Psoas muscle (tissue), 8 donors: Measurements from ENCODE around the gene PITPNM1. TPM values are rescaled to one million over a fixed set of nuclear protein-coding genes. Genes with fewer than 3 reads are reported as not detected.

Experiments
- ATAC-seq, 4 donors: fragments of 200-7000 bp; cut with Tn5 transposase; one replicate each; pipeline ENCODE4 v1.9.1; 2020; ENCODE audit warnings: moderate library complexity in 3 of 4, mild to moderate bottlenecking in 2 of 4
- DNase-seq, 2 donors: peaks; one replicate each; pipeline ENCODE4 v3.0.0-alpha.2; 2020
- H3K27ac ChIP-seq: fragments of 200-600 bp; one replicate; pipeline ENCODE4 v1.8.0; 2022
- H3K27me3 ChIP-seq, 3 donors: fragments of 200-600 bp in 1 of 3; one replicate each; pipeline versions ENCODE4 v1.6.1 to v1.8.0; 2013 to 2022; ENCODE audit warnings: low read length in 2 of 3, mild to moderate bottlenecking in 2 of 3, moderate library complexity in 1 of 3; ENCODE audit not compliant: insufficient read depth in 3 of 3
- H3K36me3 ChIP-seq, 2 donors: fragments of 200-600 bp in 1 of 2; one replicate each; pipeline versions ENCODE4 v1.6.1 to v1.8.0; 2013 to 2022; ENCODE audit warnings: low read depth in 1 of 2, mild to moderate bottlenecking in 1 of 2, moderate library complexity in 1 of 2; ENCODE audit not compliant: insufficient read depth in 1 of 2
- H3K4me1 ChIP-seq: fragments of 200-600 bp; one replicate; pipeline ENCODE4 v1.8.0; 2022
- H3K4me3 ChIP-seq: fragments of 200-600 bp; one replicate; pipeline ENCODE4 v1.8.0; 2022; ENCODE audit warnings: mild to moderate bottlenecking
- H3K9me3 ChIP-seq: fragments of 200-600 bp; one replicate; pipeline ENCODE4 v1.8.0; 2022
- WGBS, 3 donors: extraction: QIAGEN DNeasy Blood & Tissue Kit; methylation state at CpG; one replicate each; pipeline versions ENCODE4 v1.1.6 to v1.1.7; 2013; 5-methylcytosine and 5-hydroxymethylcytosine counted together
- intact Hi-C, 2 donors: fragments of 100-400 bp; cut with DNase I; formaldehyde crosslinking; loops; one replicate each; pipeline versions ENCODE4 v1.11.0 to v1.14.2; 2022
- polyA plus RNA-seq, 3 donors: library from polyadenylated mRNA; stranded (reverse); fragments of 200-250 nt; gene quantifications; one replicate each; pipeline ENCODE4 v1.2.3, GENCODE V29; 2013
- total RNA-seq, 4 donors: library from RNA; stranded (reverse); fragmentation: NEBNext Ultra II Directional in 2 of 4; extraction: Animal tissue kit (Norgen Biotek cat#: 25700) in 2 of 4; gene quantifications; one replicate each; pipeline versions ENCODE4 v1.2.1 to v1.2.4, GENCODE V29; 2021 to 2023
- TF ChIP-seq, protein P1 (sequence below): fragments of 200-600 bp; IDR thresholded peaks from one replicate; pipeline ENCODE4 v1.8.0; 2022; ENCODE audit warnings: antibody characterized with exemption
- donor health status: healthy with polysubstance abuse.
- donor health status: DM: no; HTN: no; CAD: no; lungs with moderate emphysema.
- donor health status: Bipolar disorder and iron deficiency.
- donor health status: healthy.
- donor health status: DM: yes; HTN: yes; CAD: no.
- donor health status: DM: no; HTN: no; CAD: no.
- donor health status: DM: no; HTN: no; CAD: no.
- donor health status: DM: yes; HTN: yes; CAD: no.

PITPNM1 gene
- total and polyA plus RNA-seq, 7 donors, result 2.3 to 16.1 (median 7.1) TPM

DNA sequence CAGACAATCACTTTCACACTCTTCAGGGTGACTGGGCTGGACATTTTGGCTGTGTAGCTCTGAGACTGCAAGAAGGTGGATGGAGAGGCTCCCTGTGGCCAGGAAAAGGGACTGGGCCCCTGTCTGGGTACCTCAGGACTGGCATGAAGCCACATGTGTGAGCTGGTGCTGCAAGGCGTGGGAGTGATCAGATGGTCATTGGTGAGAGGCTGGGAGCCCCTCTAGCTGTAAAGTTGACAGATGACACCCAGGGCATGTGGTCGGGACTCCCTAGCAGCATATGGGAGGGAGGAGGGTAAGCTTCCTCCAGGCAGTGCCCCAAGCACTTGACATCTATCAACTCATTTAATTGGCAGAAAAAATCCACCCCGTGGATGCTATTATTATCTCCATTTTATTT is 37.0 kb upstream of the PITPNM1 start:
- no peak for ATAC-seq
- Histone ChIP-seq H3K27me3 (no peaks in the 10 kb centered on the region), H3K4me1 (no peaks in the 10 kb centered on the region), H3K27ac (no peak overlapping the region), H3K36me3 (no peaks in the 10 kb centered on the region), H3K4me3 (no peak overlapping the region), H3K9me3 (no peaks in the 10 kb centered on the region)
- intact Hi-C loops, result no loop called here
- no peak for DNase-seq
- 56 to 66% (median 58%) methylated on average over 3 of the region's 3 CpGs for WGBS, 3 donors
- TF ChIP-seq, protein P1, sequence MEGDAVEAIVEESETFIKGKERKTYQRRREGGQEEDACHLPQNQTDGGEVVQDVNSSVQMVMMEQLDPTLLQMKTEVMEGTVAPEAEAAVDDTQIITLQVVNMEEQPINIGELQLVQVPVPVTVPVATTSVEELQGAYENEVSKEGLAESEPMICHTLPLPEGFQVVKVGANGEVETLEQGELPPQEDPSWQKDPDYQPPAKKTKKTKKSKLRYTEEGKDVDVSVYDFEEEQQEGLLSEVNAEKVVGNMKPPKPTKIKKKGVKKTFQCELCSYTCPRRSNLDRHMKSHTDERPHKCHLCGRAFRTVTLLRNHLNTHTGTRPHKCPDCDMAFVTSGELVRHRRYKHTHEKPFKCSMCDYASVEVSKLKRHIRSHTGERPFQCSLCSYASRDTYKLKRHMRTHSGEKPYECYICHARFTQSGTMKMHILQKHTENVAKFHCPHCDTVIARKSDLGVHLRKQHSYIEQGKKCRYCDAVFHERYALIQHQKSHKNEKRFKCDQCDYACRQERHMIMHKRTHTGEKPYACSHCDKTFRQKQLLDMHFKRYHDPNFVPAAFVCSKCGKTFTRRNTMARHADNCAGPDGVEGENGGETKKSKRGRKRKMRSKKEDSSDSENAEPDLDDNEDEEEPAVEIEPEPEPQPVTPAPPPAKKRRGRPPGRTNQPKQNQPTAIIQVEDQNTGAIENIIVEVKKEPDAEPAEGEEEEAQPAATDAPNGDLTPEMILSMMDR, result no peak

DNA sequence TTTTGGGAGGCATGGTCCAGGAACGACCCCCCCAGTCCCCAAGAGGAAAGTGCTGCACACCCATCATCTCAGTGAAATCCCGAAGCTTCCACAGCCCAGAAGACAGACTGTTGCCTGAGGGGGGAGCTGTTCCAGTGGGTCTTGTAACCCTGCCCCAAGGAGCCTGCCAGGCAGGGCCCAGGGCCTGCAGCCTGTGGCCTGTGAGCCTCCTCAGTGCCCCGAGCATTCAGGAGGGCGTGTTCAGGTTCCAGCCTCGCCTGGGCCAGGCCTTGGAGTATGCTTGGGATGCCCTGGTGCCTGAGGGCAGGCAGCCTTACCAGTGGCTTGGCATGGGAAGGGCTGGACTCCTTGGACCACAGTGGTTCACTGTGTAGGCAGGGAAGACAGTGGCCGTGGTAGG is 36.0 kb upstream of the PITPNM1 start:
- H3K9me3 ChIP-seq, result no peaks in the 10 kb centered on the region
- 86 to 93% (median 86%) methylated on average over 6 of the region's 6 CpGs for WGBS, 3 donors
- intact Hi-C loops, result no loop called here
- H3K4me3 ChIP-seq, result no peak overlapping the region
- no peaks in the 10 kb centered on the region for H3K4me1 ChIP-seq
- no peaks in the 10 kb centered on the region for H3K36me3 ChIP-seq
- TF ChIP-seq, protein P1, result no peak
- H3K27ac ChIP-seq, result no peak overlapping the region
- DNase-seq, result no peak
- ATAC-seq, result no peak
- H3K27me3 ChIP-seq, result no peaks in the 10 kb centered on the region

- H3K4me3 ChIP-seq, result no peak overlapping the region
- intact Hi-C loops, result no loop called here
- no peaks in the 10 kb centered on the region for H3K9me3 ChIP-seq
- H3K4me1 ChIP-seq, result no peaks in the 10 kb centered on the region
- H3K27ac ChIP-seq, result no peak overlapping the region
- no peaks in the 10 kb centered on the region for H3K27me3 ChIP-seq
- ATAC-seq (no peak), DNase-seq (no peak)
- H3K36me3 ChIP-seq, result no peaks in the 10 kb centered on the region
- WGBS, 3 donors, result 85 to 89% (median 86%) methylated on average over 4 of the region's 4 CpGs
- TF ChIP-seq, protein P1, result no peak
Measured at GRCh38 chr11:67539550-67539949, 34.4 kb upstream of the PITPNM1 start.

DNA sequence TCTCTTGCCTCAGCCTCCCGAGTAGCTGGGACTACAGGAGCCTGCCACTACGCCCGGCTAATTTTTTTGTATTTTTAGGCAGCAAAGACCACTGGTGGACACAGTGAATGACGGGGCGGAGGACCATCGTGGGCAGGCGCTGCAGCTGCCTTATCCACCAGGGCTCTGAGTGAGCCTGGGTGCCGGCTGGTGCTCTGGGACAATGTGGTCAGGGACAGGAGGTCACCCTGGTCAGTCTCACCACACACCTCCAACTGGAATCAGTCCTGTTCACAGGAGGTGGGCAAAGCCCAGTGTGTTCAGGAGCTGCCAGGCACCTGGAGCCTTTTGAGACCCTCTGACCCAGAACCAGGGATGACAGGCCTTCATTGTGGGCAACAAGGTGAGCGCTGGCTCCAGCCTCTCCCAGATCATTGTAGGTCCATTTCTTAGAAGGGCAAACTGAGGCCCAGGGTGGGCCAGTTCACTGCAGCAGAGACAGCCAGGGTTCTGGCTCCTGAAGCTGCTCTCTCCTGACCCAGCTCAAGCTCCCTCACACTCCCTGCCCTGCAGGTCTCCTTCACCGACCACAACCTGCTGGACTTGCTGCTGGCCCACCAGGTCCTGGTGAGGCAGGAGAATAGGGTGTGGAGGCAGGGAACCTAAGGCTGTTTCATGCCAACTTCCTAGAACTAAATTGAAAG is 33.8 kb upstream of the PITPNM1 start:
- Histone ChIP-seq H3K27me3 (no peaks in the 10 kb centered on the region), H3K27ac (no peak overlapping the region), H3K36me3 (no peaks in the 10 kb centered on the region), H3K9me3 (no peaks in the 10 kb centered on the region), H3K4me1 (no peaks in the 10 kb centered on the region), H3K4me3 (no peak overlapping the region)
- intact Hi-C loops, result no loop called here
- TF ChIP-seq, protein P1, result no peak
- 77 to 85% (median 82%) methylated on average over 10 of the region's 10 CpGs for WGBS, 3 donors
- ATAC-seq (no peak), DNase-seq (no peak)

GRCh38 chr11:67538306-67538705 is 33.1 kb upstream of the PITPNM1 start:
- 54 to 66% (median 55%) methylated on average over 6 of the region's 6 CpGs for WGBS, 3 donors
- no peaks in the 10 kb centered on the region for H3K9me3 ChIP-seq
- intact Hi-C loops, result no loop called here
- TF ChIP-seq, protein P1, result no peak
- no peaks in the 10 kb centered on the region for H3K27me3 ChIP-seq
- no peak overlapping the region for H3K4me3 ChIP-seq
- no peaks in the 10 kb centered on the region for H3K36me3 ChIP-seq
- ATAC-seq (no peak), DNase-seq (no peak)
- no peak overlapping the region for H3K27ac ChIP-seq
- no peaks in the 10 kb centered on the region for H3K4me1 ChIP-seq
